AG20443 (cell line): ENCODE results near the gene N4BP3.

Experiments used
- DNase-seq: peaks from one replicate; pipeline ENCODE4 v3.0.0; 2012; ENCODE audit warnings: low spot score, mixed read lengths

The N4BP3 gene

DNA sequence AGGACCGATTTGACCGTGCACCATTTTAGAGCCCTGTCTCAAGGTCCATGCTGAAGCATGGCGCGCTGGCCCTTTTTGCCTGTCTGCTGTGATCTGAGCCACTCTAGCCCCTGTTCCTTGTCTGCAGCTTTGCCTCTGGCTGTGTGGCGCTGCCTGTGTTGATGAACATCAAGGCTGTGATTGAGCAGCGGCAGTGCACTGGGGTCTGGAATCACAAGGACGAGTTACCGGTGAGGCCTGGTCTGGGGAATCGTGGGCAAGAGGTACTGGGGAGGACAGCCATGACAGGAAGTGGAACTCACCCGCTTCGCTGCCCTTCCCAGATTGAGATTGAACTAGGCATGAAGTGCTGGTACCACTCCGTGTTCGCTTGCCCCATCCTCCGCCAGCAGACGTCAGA, 34.1 kb downstream of the N4BP3 start:
- DNase-seq, result no peak

- no peak for DNase-seq
Observed at GRCh38 chr5:178149199-178149932, 36.0 kb downstream of the N4BP3 start.

DNA sequence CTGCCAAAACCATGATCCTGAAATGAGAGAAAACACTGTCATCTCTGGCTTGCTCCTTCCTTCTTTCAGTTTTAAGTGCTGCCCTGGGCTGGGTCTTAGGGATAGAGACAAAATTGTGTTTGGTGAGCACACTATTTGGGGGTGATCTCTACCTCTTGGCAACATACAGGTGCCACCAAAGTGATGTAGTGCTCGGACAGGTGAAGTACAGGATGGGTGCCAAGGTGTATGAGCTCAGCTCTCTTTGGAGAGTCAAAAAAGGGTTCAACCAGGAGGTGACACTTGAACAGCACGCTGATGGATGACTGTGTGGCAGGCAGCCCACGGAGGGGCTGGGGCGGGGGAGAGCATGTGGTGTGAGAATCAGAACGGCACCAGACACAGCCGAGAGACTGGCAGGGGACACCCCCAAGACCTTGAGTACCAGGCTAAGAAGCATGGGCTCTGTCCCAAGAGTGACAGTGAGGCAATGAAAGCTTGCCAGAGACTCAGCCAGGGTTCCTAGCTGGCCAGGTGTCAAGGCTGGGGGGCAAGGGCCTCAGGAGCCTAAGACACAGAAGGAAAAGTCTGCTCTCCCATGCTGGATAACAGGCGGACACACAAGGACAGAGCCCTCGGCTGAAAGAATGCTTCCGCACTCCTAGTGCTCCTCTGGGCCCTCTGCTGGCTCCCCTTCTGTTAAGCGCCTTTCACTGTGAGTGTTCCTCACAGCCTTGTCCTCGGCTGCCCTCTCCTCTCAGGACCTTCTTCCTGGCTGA, 37.8 kb downstream of the N4BP3 start:
- no peak for DNase-seq

DNA sequence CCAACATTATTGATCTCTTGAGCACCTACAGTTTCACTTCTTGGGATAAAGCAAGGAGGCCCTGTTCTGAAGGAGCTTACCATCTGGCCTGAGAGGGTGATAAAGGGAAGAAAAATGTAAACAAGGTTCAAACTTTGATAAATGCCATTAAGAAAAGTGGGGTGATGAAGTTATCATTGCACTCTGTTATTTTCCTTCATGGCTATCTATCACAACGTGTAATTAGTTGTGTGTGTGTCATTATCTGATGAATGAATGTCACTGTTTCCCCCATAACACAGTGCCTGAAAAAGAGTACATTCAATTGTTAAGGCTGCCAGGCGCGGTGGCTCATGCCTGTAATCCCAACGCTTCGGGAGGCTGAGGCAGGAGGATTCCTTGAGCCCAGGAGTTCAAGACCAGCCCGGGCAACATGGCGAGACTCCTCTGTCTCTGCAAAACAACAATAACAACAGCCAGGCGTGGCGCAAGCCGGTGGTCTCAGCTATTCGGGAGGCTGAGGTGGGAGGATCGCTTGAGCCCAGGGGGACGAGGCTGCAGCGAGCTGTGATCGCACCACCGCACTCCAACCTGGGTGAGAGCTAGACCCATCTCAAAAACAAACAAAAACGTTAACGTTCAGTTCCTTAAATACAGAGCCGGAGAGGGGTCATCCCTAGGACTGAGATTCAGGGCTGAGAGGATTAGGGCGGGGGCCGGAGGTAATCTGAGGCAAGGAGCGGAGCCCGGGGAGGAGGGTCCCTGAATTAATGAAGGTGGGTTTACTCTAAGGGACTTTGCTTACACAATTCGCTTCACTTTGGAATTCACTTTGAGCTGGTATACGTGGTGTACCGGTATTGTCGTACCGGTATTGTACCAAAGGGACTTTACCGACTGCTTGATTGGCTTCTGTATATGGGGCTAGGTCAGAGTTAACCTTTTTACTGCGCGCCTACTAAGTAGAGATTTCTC, 39.4 kb downstream of the N4BP3 start:
- no peak for DNase-seq

DNA sequence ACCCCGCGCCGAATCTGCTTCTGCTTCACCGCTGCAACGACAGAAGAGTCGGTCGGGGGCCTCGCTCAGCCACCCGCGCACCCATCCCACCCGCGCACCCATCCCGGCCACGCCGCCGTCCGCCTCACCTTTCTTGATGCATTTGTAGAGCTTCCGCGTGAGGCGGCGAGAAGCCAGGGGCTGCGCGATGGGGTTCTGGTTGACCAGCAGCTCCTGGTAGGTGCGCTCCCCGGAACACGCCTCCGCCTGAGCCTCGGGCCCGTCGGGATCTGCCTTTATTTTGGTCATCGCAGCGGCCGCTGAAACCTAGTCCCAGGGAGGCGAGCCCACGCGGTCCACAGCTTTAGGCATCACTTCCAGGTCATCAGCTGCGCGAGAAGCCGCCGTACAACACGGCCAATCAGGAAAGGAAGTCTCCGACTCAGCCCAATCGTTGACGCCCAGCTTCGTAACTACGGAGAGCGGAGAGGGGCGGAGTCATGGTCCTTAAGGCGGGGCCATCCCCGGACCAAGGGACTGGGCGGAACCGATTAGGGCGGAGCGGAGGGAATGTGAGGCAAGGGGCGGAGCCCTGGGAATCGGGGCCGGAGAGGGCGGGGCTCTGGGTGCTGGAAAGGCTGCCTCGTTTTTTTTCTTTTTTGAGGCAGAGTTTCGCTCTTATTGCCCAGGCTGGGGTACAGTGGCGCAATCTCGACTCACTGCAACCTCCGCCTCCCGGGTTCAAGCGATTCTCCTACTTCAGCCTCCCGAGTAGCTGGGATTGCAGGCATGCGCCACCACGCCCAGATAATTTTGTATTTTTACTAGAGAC, 40.4 kb downstream of the N4BP3 start, which contains the start of gene NHP2:
NHP2 (minus strand) TSS at position 356 of the 811 bp plus-strand sequence; CDS start at position 288, 68 bp downstream.
- peak; percentile 100 for DNase-seq

- no peak for DNase-seq
Observed at GRCh38 chr5:178155065-178155464, 41.7 kb downstream of the N4BP3 start.

- DNase-seq, result no peak
Observed at GRCh38 chr5:178160176-178160575, 46.8 kb downstream of the N4BP3 start.

DNA sequence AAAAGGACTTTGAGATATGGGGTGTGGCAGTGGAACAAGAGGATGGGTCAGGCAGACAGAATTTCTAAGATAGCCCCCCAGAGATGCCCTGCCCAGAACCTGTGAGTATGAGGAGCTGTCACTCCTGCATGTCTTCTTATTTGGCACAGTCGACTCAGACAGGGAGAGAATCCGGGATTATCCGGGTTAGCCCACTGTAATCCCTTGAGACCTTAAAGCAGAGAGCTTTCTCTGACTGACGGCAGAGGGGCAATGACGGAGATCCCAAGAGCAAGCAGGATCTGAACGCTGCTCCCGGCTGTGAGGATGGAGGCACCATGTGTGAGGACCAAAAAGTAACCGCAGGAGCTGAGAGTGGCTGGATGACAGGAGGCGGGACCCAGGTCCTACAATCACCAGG, 49.1 kb downstream of the N4BP3 start:
- DNase-seq, result no peak

DNA sequence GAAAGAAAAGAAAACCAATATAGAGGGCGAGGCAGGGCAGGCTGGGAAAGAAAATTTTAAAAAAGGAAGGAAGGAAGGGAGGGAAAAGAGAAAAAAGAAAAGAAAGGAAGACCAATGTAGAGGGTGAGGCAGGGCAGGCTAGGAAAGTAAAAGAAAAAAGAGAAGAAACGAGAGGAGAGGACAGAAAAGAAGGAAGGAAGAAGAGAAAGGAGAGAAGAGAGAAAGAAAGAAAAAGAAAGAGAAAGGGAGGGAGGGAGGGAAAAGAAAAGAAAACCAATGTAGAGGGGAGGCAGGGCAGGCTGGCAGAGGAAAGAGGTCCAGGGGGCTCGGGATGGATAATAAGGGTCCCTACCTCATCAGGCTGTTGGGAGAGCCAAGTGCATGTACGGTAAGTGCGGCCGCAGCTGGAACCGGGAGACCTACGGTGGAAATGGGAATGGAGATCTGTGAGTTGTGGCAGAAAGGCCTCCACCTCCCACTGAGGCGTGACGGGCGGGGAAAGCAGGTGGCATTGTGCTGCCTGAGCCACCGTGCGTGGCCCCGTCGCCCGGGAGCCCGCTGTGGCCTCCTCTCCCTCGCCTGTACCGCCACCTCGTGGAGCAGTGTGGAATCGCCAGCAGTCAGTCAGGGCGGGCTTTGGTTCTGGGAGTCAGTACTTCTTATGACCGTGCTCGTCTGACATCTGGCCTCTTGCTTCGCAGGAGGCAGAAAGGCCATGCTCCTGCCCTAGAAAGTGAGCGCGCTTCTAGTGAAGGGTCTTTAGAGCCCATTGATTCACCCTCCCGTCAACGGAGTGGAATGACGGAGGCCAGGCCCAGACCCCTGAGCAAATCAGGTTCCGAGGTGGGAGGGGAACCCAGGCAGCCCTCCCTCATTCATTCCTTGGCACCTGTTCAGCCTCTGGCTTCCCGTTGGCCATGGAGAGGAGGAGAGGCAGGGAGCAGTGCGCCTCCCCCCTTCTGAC, 50.7 kb downstream of the N4BP3 start:
- DNase-seq, result peak; percentile 94

GRCh38 chr5:178165581-178165980, 52.2 kb downstream of the N4BP3 start:
- no peak for DNase-seq

GRCh38 chr5:178170455-178170854, 57.1 kb downstream of the N4BP3 start:
- no peak for DNase-seq

DNA sequence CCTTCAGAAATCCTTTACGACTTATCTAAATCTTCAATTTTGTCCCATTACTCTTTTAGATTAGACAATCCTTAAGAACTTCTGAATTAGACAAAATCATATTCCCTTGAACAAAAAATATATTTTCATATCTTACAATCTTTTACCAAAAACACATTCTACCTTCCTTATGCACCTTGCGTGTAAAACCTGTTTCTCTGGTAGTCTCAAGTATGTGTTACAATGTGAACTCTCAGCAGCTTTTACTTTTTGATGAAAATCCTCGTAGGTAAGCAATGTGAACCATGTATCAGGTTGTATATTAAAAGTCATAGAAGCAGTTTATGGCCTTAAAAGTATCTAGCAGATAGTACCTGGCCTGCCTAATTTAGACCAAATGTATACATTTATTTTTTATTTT, 61.1 kb downstream of the N4BP3 start:
- DNase-seq, result no peak
